GM18502 (cell line): ENCODE data around the gene TMPRSS13.

Experiments used
- ATAC-seq: cut with Tn5 transposase; IDR thresholded peaks from one replicate; pipeline ENCODE4 v1.9.1; 2021; ENCODE audit warnings: mild to moderate bottlenecking; ENCODE audit not compliant: unreplicated experiment, poor library complexity

Gene TMPRSS13

DNA sequence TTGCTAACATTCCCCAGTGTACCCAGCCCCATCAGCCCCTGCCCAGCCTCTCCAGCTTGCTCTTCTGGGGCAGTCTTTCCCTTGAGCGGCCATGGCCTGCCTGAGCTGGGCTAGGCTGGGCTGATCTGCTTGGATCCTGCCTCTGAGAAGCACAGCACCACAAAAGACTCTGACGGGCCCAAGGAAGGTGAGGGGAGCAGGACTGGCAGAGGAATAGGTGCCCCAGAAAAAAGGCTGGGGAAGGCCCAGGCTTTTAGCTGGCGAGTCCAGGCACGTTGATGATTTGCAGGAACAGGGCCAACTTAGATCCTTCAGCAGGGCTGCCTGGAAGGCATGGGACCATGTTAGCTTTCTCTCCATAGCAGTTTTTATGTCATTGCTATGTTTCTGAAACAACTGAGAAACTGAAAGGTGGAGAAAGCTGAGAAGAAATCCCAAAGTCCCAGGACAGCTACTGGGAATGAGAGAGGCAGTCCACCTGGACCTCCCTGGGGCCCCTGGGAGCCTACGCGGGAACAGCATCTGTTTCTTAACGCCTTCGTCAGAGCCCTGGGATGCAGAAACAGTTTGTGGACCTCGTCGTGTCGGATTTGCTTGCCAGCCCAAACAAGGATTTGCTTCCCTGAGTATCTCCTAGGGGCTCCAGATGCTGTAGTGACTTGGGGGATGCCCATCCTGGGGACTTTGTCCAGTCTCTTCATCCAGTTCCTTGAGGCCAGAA is 28.3 kb downstream of the TMPRSS13 start:
- ATAC-seq: no peak

- ATAC-seq: no peak
Observed at GRCh38 chr11:117900121-117900648, 29.0 kb downstream of the TMPRSS13 start.

DNA sequence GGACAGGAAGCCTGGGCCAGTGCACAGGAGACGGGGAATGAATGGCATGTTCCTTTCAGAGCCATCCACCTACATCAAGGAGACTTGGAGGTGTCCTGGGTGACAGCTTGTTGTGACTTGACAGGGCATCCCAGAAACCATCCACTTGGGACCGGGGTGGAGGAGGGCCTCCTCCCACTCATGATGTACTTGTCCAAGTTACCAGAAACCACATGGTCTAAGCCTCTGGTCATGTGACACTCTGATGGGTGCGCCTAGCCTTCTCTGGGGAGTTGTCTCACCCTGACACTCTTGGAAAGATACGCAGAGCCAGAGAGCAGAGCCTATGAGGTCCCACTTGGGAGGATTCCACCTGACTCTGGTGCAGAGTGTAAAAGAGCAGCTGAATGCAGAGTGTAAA is 31.1 kb downstream of the TMPRSS13 start:
- ATAC-seq: no peak

- no peak for ATAC-seq
Observed at GRCh38 chr11:117892651-117893050, 36.6 kb downstream of the TMPRSS13 start.

DNA sequence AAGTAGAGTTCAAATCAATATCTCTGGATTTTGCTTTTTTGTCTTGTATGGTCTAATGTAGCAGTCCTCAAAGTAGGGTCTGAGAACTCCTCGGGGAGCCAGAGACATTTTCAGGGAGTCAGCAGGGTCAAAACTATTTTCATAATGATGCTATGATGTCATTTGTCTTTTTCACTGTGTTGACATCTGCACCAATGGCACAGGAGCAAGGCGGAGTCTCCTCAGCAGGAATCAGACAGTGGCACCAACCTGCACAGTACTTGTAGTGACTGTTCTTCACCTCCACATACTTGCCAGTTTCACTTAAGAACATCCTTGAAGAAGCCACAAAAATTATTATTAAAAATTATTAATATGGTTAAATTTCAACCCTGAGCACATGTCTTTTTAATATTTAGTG is 37.8 kb downstream of the TMPRSS13 start:
- ATAC-seq: no peak

DNA sequence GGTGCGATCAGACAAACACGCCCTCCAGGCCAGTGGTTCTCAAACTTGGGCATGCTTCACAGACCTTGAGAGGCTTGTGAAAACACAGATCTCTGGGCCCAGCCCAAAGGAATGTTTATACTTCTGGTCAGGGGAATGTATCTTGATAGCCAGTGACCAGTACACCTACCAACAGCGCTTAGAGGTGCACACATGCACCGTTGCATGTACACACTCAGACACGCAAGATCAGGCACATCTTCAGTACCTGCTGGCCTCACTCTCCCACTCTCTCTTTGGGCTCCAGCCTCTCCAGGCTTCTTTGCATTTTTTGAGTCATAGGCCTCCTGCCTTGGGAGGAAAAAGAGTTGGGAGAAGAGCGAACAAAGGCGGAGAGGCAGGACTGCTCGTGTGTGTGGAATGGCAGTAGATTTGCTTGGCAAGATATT is 41.0 kb downstream of the TMPRSS13 start:
- no peak for ATAC-seq

GRCh38 chr11:117887431-117888138 is 41.6 kb downstream of the TMPRSS13 start:
- no peak for ATAC-seq

DNA sequence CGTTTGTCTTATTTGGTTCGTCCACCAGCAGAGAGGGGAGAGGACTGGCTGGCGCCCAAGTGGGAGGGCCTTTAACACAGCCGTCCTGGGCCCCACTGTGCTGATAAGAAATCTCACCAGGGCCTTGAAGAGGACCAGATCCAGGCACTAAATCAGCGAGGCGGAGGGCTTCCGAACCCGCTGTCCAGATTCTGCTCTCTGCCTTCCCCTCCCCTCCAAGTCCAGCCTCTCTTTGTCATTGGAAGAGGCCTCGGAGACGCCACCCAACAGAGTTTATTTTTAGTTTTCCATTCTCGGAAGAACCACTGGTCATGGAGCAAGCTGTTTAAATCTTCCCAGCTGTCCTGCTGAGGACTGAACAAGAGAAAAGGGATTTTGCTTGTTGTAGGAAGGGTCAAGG is 43.4 kb downstream of the TMPRSS13 start:
- ATAC-seq: no peak

DNA sequence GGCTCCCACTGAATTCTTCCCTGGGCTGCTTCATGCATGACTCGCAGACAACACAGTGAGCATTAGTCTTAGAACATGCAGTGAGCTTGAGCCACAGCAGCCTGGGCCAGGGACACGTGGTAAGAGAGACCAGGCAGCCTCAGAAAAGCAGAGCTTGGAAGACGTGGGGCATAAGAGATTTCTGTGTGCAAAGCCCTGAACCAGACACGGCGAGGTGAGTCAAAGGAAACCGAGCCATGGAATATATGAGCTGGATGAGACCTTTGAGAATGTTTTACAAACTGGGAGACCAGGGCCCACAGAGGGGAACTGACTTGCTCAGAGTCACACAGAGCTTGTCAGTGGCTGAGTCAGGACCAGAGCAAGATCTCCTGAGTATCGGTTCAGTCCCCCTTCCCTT is 44.2 kb downstream of the TMPRSS13 start:
- no peak for ATAC-seq

GRCh38 chr11:117883063-117883462 is 46.1 kb downstream of the TMPRSS13 start:
- no peak for ATAC-seq

GRCh38 chr11:117882311-117882905 is 46.8 kb downstream of the TMPRSS13 start:
- ATAC-seq: no peak

DNA sequence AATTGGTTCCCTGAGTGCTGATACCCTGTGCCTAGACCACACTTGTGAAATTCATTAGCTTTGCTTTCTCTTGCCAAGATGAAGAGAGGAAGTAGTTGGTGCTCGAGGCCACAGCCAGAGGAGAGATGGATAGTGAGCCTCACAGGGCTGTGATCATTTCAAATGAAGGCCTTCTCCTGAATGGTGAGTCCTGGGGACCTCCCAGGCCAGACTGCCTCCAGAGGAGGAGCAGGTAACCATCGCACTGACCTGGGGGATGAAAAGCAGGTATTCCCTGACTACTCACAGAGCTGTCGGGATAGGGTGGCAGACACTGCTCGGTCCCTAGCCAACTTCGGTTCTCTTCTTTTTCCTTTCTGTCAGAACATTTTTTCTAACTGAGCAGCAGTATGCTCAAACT is 48.0 kb downstream of the TMPRSS13 start:
- no peak for ATAC-seq

DNA sequence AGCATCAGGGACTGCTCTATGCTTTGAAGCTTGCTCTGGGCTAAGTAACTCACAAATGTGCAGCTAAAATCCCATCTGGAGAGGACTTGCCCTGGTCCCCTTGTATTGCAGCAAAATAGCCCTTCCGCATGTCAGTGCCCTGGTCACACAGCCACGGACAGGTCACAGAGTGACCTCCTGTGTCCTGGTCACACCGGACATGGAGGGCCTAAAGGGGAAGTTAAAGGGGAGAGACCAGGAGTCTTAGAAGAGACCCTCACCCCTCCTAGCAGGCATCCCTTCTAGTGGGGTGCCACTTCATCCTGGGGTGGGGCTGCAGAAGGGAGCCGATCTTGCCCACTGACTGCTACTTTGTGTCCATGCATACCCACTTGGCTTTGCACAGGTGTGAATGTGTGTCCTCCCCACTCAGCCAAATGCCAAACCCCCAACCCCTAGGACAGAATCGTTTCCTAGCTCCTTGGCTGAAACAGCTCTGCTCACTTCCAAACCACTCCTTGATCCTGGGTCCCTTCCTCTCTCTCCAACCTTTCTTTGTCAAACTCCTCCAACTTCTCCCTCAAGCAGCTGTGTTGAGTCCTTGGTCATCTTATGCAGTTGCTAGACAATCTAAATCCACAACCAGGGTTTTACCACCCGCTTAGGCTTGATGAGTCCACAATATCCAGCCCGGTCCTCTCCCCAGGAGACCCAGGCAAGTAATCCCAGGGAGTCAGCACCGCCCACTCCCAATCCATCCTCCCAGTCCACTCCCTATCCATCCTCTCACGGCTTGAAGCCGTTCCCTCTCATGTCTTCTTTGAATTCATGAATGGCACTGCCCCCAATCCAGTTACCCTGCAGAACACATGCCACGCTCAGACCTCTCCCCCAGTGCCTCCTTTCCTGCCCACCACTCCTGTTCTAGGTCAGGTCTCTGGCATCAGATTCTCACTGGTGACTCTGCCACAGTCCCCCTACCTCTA is 49.4 kb downstream of the TMPRSS13 start:
- no peak for ATAC-seq

DNA sequence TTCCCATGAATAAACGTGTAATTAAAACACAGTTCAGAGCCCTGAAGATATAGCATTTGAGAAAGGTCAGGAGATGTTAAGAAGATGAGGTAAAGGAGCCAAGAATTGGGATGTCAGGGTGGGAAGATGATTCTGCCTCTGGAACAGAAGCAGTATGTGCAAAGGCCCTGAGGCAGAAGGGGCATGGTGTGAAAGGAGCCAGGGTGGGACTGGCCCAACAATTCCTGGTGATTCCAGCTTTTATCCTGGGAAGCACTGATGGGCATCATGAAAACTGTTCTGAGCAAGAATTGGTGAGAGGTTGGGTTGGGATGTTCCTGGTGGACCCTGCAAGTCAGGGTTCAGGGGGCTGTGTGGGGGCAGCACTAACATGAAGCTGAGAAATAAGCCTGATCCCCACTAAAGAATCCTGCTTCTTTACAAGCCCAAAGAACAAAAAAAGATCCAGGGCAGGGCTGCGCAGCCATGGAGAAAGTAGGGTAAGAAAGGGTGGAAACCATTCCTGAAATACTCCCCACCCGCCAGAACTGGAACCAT is 50.2 kb downstream of the TMPRSS13 start:
- no peak for ATAC-seq

- ATAC-seq: no peak
Observed at GRCh38 chr11:117878314-117878938, 50.8 kb downstream of the TMPRSS13 start.

DNA sequence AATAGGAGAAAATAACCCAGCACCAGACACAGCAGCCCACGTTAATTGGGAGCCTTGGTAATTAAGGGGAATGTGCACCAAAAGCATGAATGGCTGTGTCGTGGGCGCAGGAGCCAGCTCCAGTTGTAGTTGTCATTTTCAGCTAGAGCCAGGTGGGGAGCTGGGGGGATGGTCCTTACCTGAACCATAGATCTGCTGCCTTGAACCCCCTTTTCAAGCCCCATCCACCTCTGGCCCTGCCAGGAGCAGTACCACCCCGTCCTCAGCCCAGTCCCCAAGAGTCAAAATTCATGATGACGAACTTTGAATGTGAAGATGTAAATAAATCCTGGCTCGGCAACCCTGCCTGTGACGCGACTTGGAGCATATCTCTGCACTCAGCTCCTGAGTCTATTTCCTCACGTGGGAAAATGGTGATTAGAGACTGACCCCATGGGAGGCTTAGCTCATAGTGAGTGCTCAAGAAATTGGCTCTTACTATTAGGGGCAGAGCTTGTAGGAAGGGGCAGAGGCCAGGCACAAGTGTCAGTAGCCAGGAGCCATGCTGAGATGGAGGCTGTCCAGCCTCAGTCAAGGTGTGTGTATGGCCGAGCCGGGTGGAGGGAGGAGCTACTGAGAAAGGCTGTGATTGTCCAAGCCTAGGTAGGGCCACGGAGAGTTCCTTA is 52.0 kb downstream of the TMPRSS13 start:
- no peak for ATAC-seq

DNA sequence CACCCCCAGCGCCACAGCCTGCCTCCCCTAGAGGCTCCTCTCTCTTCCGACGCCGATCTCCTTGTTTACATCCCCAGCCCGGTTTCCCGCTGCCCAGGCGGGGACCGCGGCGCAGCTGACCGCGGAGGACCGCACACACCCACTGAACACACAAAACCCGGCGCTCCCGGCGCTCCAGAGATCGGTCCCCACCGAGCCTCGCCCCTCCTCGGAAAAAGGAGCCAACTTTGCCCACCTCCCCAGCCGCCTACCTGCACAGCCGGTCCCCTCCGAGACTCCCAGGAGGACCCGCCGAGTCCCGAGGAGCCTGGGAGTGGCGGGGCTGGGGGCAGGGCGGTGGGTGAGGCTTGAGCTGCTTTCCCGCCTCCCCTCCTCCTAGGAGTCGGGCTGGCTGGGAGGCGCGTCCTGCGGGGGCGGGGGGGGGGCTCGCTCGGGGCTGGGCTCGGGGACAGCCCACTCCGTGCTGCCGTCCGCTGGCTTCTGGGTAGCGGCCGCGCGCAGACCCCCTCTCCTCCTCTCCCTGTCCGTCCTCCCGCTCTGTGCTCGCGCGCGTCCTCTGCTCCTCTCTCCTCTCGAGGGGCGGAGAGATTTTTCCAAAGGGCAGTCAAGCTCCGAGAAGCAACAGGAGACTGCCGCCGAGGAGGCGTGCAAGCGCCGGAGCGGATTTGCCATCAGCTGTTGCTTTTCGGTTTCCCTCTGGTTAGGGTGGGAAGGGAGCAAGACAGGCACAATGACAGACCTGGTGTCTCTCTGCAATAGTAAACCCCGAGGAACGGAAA is 52.7 kb downstream of the TMPRSS13 start, which contains the start of gene FXYD6:
Gene FXYD6, minus strand, starts transcription at position 318 of the 779 bp plus-strand sequence. CDS start 33,882 bp downstream, outside the sequence.
- ATAC-seq: no peak

DNA sequence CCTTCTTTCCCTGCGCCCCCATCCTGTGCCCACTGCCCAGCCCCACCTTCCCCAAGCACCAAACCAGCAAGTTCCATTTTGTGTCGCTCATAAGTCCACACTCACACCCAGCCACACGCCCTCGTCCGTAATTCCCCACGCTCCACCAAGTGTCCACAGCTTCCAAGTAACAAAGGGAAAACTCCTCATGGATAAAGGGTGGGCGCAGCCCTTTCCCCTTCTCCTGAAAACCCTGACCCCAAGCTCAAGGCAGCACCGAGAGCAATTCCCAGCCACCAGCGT is 53.2 kb downstream of the TMPRSS13 start:
- no peak for ATAC-seq
